HFF-Myc (cell line): ENCODE measurements around the gene SH3RF3.

Experiments
- DNase-seq: peaks from one replicate; pipeline ENCODE4 v3.0.0-alpha.2; 2011; ENCODE audit warnings: low read depth; ENCODE audit errors: extremely low read depth
- H3K4me3 ChIP-seq: replicated peaks from 2 replicates; pipeline ENCODE4 v1.5.1; 2011; ENCODE audit warnings: low read depth, mild to moderate bottlenecking, control low read depth, low read length
- CTCF ChIP-seq: IDR thresholded peaks from 2 replicates; pipeline ENCODE4 v1.5.1; 2012; ENCODE audit warnings: mild to moderate bottlenecking, low read depth, low read length, control low read depth; ENCODE audit errors: missing control alignments

SH3RF3 gene

GRCh38 chr2:109317471-109318095 lies 188.6 kb downstream of the SH3RF3 start:
- no peak for TF ChIP-seq CTCF
- peak overlapping the region; percentile 19 for H3K4me3 ChIP-seq
- DNase-seq = no peak

GRCh38 chr2:109318150-109318948 lies 189.3 kb downstream of the SH3RF3 start:
- TF ChIP-seq CTCF = no peak
- DNase-seq = peak; percentile 69
- peak overlapping the region; percentile 19 for H3K4me3 ChIP-seq

GRCh38 chr2:109318949-109319342 lies 189.9 kb downstream of the SH3RF3 start:
- peak overlapping the region; percentile 19; the same call in 1 of the 2 replicates for H3K4me3 ChIP-seq
- DNase-seq = no peak
- no peak for TF ChIP-seq CTCF

DNA sequence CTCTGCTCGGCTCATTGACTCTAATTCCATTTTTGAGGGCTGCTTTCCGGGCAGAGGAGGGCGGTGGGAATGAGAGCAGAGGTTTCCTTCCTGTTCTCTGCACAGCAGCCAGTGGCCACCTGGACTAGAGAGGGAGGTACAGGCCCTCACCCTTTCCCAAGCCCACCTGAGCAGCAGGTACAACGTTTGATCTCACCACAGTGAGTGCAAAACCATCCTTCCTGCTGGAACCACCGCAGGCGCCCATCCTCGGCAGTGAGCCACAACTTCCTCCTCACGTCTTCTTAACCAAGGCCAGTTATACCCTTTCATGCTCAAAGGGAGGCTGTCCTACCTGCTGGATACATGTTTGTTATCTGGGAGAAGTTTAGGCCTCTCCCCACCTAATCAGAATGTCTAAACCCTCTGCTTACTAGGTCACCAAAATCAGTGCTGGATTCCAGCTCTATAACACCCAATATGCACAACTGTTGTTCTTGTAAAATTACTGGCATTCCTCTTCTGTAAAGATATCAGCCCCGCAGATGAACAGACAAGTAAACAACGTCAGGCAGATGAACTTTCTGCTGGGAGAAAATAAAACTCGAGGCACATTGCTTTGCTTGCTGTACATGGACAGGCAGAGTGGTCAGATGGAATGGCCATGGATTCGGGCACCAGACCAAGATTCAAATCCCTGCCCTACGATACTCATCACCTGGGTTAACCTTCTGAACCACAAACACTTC lies 191.4 kb downstream of the SH3RF3 start:
- no peak for DNase-seq
- no peak overlapping the region for H3K4me3 ChIP-seq
- no peak for TF ChIP-seq CTCF

- no peak for DNase-seq
- 0 out of 2 replicates have a peak overlapping the region, but pooled peaks have one; percentile 1 for H3K4me3 ChIP-seq
- TF ChIP-seq CTCF = no peak
Observed at GRCh38 chr2:109321570-109321969, 192.6 kb downstream of the SH3RF3 start.

GRCh38 chr2:109322111-109322510 lies 193.1 kb downstream of the SH3RF3 start:
- TF ChIP-seq CTCF = no peak
- peak; percentile 87 for DNase-seq
- H3K4me3 ChIP-seq = 0 out of 2 replicates have a peak overlapping the region, but pooled peaks have one; percentile 1
